Smooth muscle cell (in vitro differentiated cells): ENCODE data around the gene PLOD1. TPM values are rescaled to one million over a fixed set of nuclear protein-coding genes. Genes with fewer than 3 reads are reported as not detected.
A peak's percentile ranks its signal among the peaks of the same experiment; 100 is the strongest.

Experiments
- DNase-seq: peaks from one replicate; lab custom pipeline; 2025; ENCODE audit not compliant: unreplicated experiment; lab: John Stamatoyannopoulos, UW
- H2AFZ ChIP-seq: fragments of 200-600 bp; sonication (generic); 2 replicates; pipeline ENCODE4 v1.6.0; 2016; ENCODE audit warnings: antibody characterized with exemption, low read depth, mild to moderate bottlenecking
- H3F3A ChIP-seq: fragments of 200-600 bp; sonication (generic); 2 replicates; pipeline ENCODE4 v1.6.0; 2017; ENCODE audit warnings: antibody characterized with exemption, low read depth
- H3K27ac ChIP-seq: fragments of 200-600 bp; sonication (generic); 2 replicates; pipeline ENCODE4 v1.5.1; 2016; ENCODE audit warnings: low read depth, mild to moderate bottlenecking
- H3K27me3 ChIP-seq: fragments of 200-600 bp; sonication (generic); 2 replicates; pipeline ENCODE4 v1.6.1; 2016; ENCODE audit warnings: low read depth, mild to moderate bottlenecking
- H3K36me3 ChIP-seq: fragments of 200-600 bp; sonication (generic); 2 replicates; pipeline ENCODE4 v1.5.1; 2016; ENCODE audit warnings: low read depth
- H3K4me1 ChIP-seq: fragments of 200-600 bp; sonication (generic); 2 replicates; pipeline ENCODE4 v1.5.1; 2016; ENCODE audit warnings: low read depth
- H3K4me2 ChIP-seq: fragments of 200-600 bp; sonication (generic); 2 replicates; pipeline ENCODE4 v1.6.0; 2016; ENCODE audit warnings: mild to moderate bottlenecking
- H3K4me3 ChIP-seq: fragments of 200-600 bp; sonication (generic); 2 replicates; pipeline ENCODE4 v1.5.1; 2016; ENCODE audit warnings: mild to moderate bottlenecking
- H3K79me2 ChIP-seq: fragments of 200-600 bp; sonication (generic); 2 replicates; pipeline ENCODE4 v1.6.0; 2016; ENCODE audit warnings: low read depth, mild to moderate bottlenecking
- H3K9ac ChIP-seq: fragments of 200-600 bp; sonication (generic); 2 replicates; pipeline ENCODE4 v1.6.0; 2016; ENCODE audit warnings: low read depth
- H3K9me3 ChIP-seq: fragments of 200-600 bp; sonication (generic); replicated peaks from 2 replicates; pipeline ENCODE4 v1.5.1; 2016; ENCODE audit warnings: low read depth
- H4K20me1 ChIP-seq: fragments of 200-600 bp; sonication (generic); 2 replicates; pipeline ENCODE4 v1.6.0; 2016; ENCODE audit warnings: low read depth
- WGBS: methylation state at CpG from one replicate; pipeline ENCODE4 v1.1.7; 2016; ENCODE audit warnings: low lambda C conversion rate; 5-methylcytosine and 5-hydroxymethylcytosine counted together
- polyA plus RNA-seq: library from polyadenylated mRNA; unstranded; fragments of >200 nt; fragmentation: Nextera tagmentation; extraction: Ambion mirVana; gene quantifications from 2 replicates; pipeline ENCODE4 v1.2.1, GENCODE V29; 2016
- total RNA-seq: library from RNA; depleted of rRNA; stranded (reverse); fragments of >200 nt; gene quantifications from 2 replicates; pipeline ENCODE4 v1.2.3, GENCODE V29; 2014
- TF ChIP-seq, protein P1 (sequence below): fragments of 200-600 bp; sonication (generic); IDR thresholded peaks from 2 replicates; pipeline ENCODE4 v1.5.1; 2017; ENCODE audit warnings: borderline replicate concordance, mild to moderate bottlenecking, antibody characterized with exemption; ENCODE audit not compliant: insufficient read depth, poor library complexity, severe bottlenecking

Gene PLOD1
- total and polyA plus RNA-seq, 2 experiments from 2014 or later: 292 to 559 TPM

DNA sequence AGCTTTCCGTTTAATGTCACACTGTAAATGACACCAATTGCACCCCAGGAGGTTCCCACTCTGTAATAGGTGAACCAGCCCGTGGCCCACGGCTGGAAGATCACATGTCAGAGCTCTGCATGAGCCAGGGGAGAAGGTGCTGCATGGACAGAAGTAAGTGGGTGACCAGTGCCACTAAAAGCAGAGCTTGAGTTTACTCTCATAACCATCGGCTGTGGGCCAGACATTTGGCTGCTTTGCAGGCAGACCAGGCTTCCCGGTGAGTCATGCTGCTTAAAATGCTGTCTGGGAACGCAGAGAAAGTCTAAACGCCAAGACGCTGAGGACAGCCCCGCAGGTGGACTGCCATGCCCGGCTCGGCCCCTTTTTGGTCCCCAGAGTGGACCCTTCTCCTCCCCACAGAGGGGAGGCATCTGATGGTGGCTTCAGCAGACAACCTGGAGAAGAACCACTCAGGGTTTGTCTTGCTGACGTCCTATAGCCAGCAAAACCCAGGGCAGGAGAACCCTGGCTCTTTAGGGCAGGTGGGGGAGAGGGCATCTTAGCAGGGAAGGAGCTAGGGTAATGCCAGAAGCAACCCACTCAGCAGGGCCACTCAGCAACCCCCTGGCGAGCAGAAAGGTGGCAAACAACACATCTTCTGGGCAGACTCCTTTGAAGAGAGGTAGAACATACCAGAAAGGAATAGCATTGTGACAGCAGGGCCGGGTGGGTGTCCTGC is 15.6 kb upstream of the PLOD1 start:
- peaks cover 18% of the 10 kb centered on the region for H3F3A ChIP-seq
- no peak overlapping the region for H2AFZ ChIP-seq
- no peaks in the 10 kb centered on the region for H3K9me3 ChIP-seq
- H3K27ac ChIP-seq: peak overlapping the region; percentile 88
- H3K4me1 ChIP-seq: no peaks in the 10 kb centered on the region
- H3K4me3 ChIP-seq: no peak overlapping the region
- TF ChIP-seq, protein P1, sequence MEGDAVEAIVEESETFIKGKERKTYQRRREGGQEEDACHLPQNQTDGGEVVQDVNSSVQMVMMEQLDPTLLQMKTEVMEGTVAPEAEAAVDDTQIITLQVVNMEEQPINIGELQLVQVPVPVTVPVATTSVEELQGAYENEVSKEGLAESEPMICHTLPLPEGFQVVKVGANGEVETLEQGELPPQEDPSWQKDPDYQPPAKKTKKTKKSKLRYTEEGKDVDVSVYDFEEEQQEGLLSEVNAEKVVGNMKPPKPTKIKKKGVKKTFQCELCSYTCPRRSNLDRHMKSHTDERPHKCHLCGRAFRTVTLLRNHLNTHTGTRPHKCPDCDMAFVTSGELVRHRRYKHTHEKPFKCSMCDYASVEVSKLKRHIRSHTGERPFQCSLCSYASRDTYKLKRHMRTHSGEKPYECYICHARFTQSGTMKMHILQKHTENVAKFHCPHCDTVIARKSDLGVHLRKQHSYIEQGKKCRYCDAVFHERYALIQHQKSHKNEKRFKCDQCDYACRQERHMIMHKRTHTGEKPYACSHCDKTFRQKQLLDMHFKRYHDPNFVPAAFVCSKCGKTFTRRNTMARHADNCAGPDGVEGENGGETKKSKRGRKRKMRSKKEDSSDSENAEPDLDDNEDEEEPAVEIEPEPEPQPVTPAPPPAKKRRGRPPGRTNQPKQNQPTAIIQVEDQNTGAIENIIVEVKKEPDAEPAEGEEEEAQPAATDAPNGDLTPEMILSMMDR: no peak
- H3K27me3 ChIP-seq: no peaks in the 10 kb centered on the region
- 30% methylated on average over 14 of the region's 14 CpGs for WGBS
- H3K9ac ChIP-seq: peak overlapping the region; percentile 59
- peak; percentile 9 for DNase-seq
- peak overlapping the region; percentile 71 for H3K4me2 ChIP-seq
- H3K36me3 ChIP-seq: no peaks in the 10 kb centered on the region
- H3K79me2 ChIP-seq: peaks cover 19% of the 10 kb centered on the region
- peaks cover 35% of the 10 kb centered on the region for H4K20me1 ChIP-seq

DNA sequence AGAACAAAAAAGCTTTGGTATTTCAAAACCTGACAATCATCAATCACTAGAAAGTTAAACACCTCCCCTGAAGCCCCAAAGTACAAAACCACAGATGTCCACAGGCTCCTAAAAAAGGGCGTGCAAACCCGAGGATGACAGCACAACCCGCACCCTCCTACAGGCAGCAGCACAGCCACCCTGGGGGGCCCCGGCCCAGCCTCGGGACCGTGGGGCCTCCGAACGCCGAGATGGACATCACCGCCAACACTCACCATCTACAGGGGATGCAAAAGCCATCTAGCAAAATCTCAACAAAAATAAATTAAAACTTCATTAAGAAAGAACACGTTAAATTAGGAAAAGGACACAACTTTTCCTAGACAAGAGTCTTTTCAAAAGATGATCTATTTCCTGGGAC is 14.9 kb upstream of the PLOD1 start:
- TF ChIP-seq, protein P1: no peak

DNA sequence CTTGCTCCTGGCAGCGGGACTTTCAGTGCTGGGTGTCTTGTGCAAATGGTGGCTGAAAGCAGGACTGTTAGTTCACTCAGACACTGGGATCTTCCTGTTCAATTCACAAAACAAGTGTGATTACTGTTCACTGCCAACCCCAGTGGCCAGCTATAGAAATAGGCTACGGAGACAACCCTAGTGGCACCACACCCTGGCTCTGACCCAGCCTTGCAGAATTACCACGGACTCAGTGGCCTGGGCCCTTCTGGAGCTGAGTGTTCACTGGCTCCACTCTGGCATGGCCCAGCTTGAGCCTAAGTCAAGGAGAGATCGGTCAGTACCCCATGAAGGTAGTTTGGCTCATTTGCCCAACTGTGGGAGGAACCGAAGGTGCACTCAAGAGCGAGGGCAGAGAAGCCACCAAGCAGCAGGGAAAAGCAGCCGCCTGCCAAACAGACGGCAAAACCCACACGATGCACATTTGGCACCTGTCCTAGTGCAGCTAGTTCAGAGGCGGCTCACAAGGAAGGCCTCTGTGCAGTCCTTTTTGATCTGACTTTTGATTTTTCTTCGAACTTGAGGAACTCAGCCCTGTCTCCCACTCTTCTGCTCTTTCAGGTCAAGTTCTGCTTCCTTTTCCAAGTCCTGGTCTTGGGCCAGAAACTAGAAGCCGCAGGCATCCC is 14.1 kb upstream of the PLOD1 start:
- no peak overlapping the region for H2AFZ ChIP-seq
- WGBS: 97% methylated on average over 12 of the region's 12 CpGs
- TF ChIP-seq, protein P1: no peak
- peaks cover 11% of the 10 kb centered on the region for H3K4me1 ChIP-seq
- no peak overlapping the region for H3K4me3 ChIP-seq
- H3K4me2 ChIP-seq: no peak overlapping the region
- no peaks in the 10 kb centered on the region for H3K36me3 ChIP-seq
- H3K79me2 ChIP-seq: peaks cover 32% of the 10 kb centered on the region
- no peak overlapping the region for H3K9ac ChIP-seq
- peak overlapping the region; percentile 88 for H3K27ac ChIP-seq
- no peaks in the 10 kb centered on the region for H3K27me3 ChIP-seq
- no peak for DNase-seq
- H3K9me3 ChIP-seq: no peaks in the 10 kb centered on the region
- peaks cover 50% of the 10 kb centered on the region for H4K20me1 ChIP-seq
- H3F3A ChIP-seq: peaks cover 18% of the 10 kb centered on the region

More for the DNA sequence above, 14.9 kb upstream of the PLOD1 start:
- Histone ChIP-seq H4K20me1 (peaks cover 42% of the 10 kb centered on the region), H3K27me3 (no peaks in the 10 kb centered on the region), H3K27ac (peak overlapping the region; percentile 88), H3K4me2 (no peak overlapping the region), H3K4me3 (no peak overlapping the region), H3K4me1 (peaks cover 5% of the 10 kb centered on the region), H3F3A (peaks cover 18% of the 10 kb centered on the region), H3K36me3 (no peaks in the 10 kb centered on the region), H3K9ac (peak overlapping the region; percentile 59), H2AFZ (no peak overlapping the region), H3K79me2 (peaks cover 26% of the 10 kb centered on the region), H3K9me3 (no peaks in the 10 kb centered on the region)
- no peak for DNase-seq
- 86% methylated on average over 11 of the region's 11 CpGs for WGBS
